NCI-H2081 (cell line): Measurements from ENCODE around the gene CYP4F12.
A peak's percentile ranks its signal among the peaks of the same experiment; 100 is the strongest.

ENCODE experiments used
- DNase-seq, 2 experiments: peaks; one replicate each; lab custom pipeline; 2025; lab: John Stamatoyannopoulos, UW

CYP4F12 gene

GRCh38 chr19:15672580-15673175 is at the start of gene CYP4F12:
TSS of gene CYP4F12 (plus strand) at chr19:15673087. CDS start at chr19:15673530, 443 bp downstream.
- DNase-seq = no peak

- no peak for DNase-seq
These were observed 49.1 kb upstream of the CYP4F12 start for GRCh38 chr19:15623711-15624318.

GRCh38 chr19:15628236-15629002 is 44.5 kb upstream of the CYP4F12 start:
- no peak for DNase-seq

- DNase-seq = peak; percentile 68 to 69
These were observed 43.6 kb upstream of the CYP4F12 start for GRCh38 chr19:15629003-15629880.

GRCh38 chr19:15631817-15632216 is 41.1 kb upstream of the CYP4F12 start:
- DNase-seq = no peak

GRCh38 chr19:15633082-15633835 is 39.6 kb upstream of the CYP4F12 start:
- no peak for DNase-seq

- DNase-seq = no peak
These were observed 38.8 kb upstream of the CYP4F12 start for GRCh38 chr19:15634105-15634504.

GRCh38 chr19:15635016-15635805 is 37.7 kb upstream of the CYP4F12 start:
- DNase-seq = no peak

GRCh38 chr19:15636026-15636425 is 36.9 kb upstream of the CYP4F12 start:
- no peak for DNase-seq

- no peak for DNase-seq
These were observed 33.3 kb upstream of the CYP4F12 start for GRCh38 chr19:15639596-15639995.

- DNase-seq = peak in 1 of 2 experiments; percentile 25
These were observed 32.5 kb upstream of the CYP4F12 start, which contains the start of gene CYP4F3 for GRCh38 chr19:15640294-15640903. TSS of gene CYP4F3 (plus strand) at chr19:15640897. CDS start at chr19:15641416, 519 bp downstream.

- no peak for DNase-seq
These were observed 31.8 kb upstream of the CYP4F12 start for GRCh38 chr19:15640904-15641597.

GRCh38 chr19:15641901-15642491 is 30.9 kb upstream of the CYP4F12 start:
- DNase-seq = no peak

- no peak for DNase-seq
These were observed 30.1 kb upstream of the CYP4F12 start for GRCh38 chr19:15642807-15643206.

GRCh38 chr19:15643387-15643786 is 29.5 kb upstream of the CYP4F12 start:
- DNase-seq = no peak

GRCh38 chr19:15644066-15644741 is 28.7 kb upstream of the CYP4F12 start:
- DNase-seq = no peak

- DNase-seq = no peak
These were observed 28.1 kb upstream of the CYP4F12 start for GRCh38 chr19:15644816-15645215.

- no peak for DNase-seq
These were observed 23.4 kb upstream of the CYP4F12 start for GRCh38 chr19:15649526-15649925.
